Measurements from ENCODE around the gene TLL1.

- no peak for TF ChIP-seq CTCF (conservative IDR thresholded peaks at IDR 0.05)
- no peak for TF ChIP-seq ZFX (IDR thresholded peaks at IDR 0.05)
These were observed 98.9 kb downstream of the TLL1 start for GRCh38 chr4:165971933-165972332.

Measured in C4-2B (cell line).